Endothelial cell (in vitro differentiated cells): ENCODE results near the gene DDX10. TPM values are rescaled to one million over a fixed set of nuclear protein-coding genes. Genes with fewer than 3 reads are reported as not detected.

Experiments used
- DNase-seq: peaks from one replicate; pipeline ENCODE4 v3.0.0; 2021; ENCODE audit warnings: low spot score
- H3K27ac Mint-ChIP-seq: one replicate; pipeline ENCODE4 v1.8.0; 2021; ENCODE audit warnings: mixed read lengths, inconsistent platforms; ENCODE audit not compliant: unreplicated experiment
- H3K27me3 Mint-ChIP-seq: one replicate; pipeline ENCODE4 v1.8.0; 2021; ENCODE audit warnings: mild to moderate bottlenecking, moderate library complexity, mixed read lengths, inconsistent platforms; ENCODE audit not compliant: unreplicated experiment
- H3K36me3 Mint-ChIP-seq: one replicate; pipeline ENCODE4 v1.8.0; 2021; ENCODE audit warnings: mild to moderate bottlenecking, low read depth, mixed read lengths, inconsistent platforms; ENCODE audit not compliant: unreplicated experiment
- H3K4me1 Mint-ChIP-seq: one replicate; pipeline ENCODE4 v1.8.0; 2021; ENCODE audit warnings: mild to moderate bottlenecking, mixed read lengths, inconsistent platforms; ENCODE audit not compliant: unreplicated experiment
- H3K4me3 Mint-ChIP-seq: one replicate; pipeline ENCODE4 v1.8.0; 2021; ENCODE audit warnings: mild to moderate bottlenecking, mixed read lengths, inconsistent platforms; ENCODE audit not compliant: unreplicated experiment
- H3K9me3 Mint-ChIP-seq: one replicate; pipeline ENCODE4 v1.8.0; 2021; ENCODE audit warnings: mixed read lengths, inconsistent platforms; ENCODE audit not compliant: unreplicated experiment
- CTCF ChIP-seq: fragments of 200-600 bp; sonication (generic); IDR thresholded peaks from one replicate; pipeline ENCODE4 v1.5.0; 2021; ENCODE audit warnings: antibody characterized with exemption; ENCODE audit not compliant: unreplicated experiment
- total RNA-seq: library from RNA; stranded (reverse); fragmentation: NEBNext Ultra II Directional; extraction: Animal tissue kit (Norgen Biotek cat#: 25700); gene quantifications from one replicate; pipeline ENCODE4 v1.2.1, GENCODE V29; 2021; ENCODE audit not compliant: unreplicated experiment

The DDX10 gene
- total RNA-seq, 1 donor from 2014 or later, result 20.9 TPM

- Mint-ChIP-seq H3K27ac (no peak overlapping the region), H3K4me1 (peaks cover 3% of the 10 kb centered on the region), H3K4me3 (no peak overlapping the region), H3K36me3 (peaks cover 5% of the 10 kb centered on the region), H3K9me3 (no peaks in the 10 kb centered on the region), H3K27me3 (no peaks in the 10 kb centered on the region)
- DNase-seq, result no peak
- no peak for TF ChIP-seq CTCF
These were observed 237.2 kb downstream of the DDX10 start for GRCh38 chr11:108902027-108902469.

- H3K9me3 Mint-ChIP-seq, result no peaks in the 10 kb centered on the region
- H3K4me1 Mint-ChIP-seq, result peaks cover 4% of the 10 kb centered on the region
- H3K27me3 Mint-ChIP-seq, result peaks cover under 1% of the 10 kb centered on the region
- TF ChIP-seq CTCF, result no peak
- H3K27ac Mint-ChIP-seq, result no peak overlapping the region
- no peak for DNase-seq
- no peaks in the 10 kb centered on the region for H3K36me3 Mint-ChIP-seq
- H3K4me3 Mint-ChIP-seq, result no peak overlapping the region
These were observed 239.6 kb downstream of the DDX10 start for GRCh38 chr11:108904480-108904879.

GRCh38 chr11:108906329-108906728 is 241.5 kb downstream of the DDX10 start:
- TF ChIP-seq CTCF, result no peak
- peaks cover 14% of the 10 kb centered on the region for H3K4me1 Mint-ChIP-seq
- no peak overlapping the region for H3K4me3 Mint-ChIP-seq
- no peaks in the 10 kb centered on the region for H3K36me3 Mint-ChIP-seq
- H3K9me3 Mint-ChIP-seq, result no peaks in the 10 kb centered on the region
- no peak overlapping the region for H3K27ac Mint-ChIP-seq
- H3K27me3 Mint-ChIP-seq, result peaks cover 5% of the 10 kb centered on the region
- DNase-seq, result no peak

- Mint-ChIP-seq H3K36me3 (no peaks in the 10 kb centered on the region), H3K4me1 (peaks cover 14% of the 10 kb centered on the region), H3K9me3 (no peaks in the 10 kb centered on the region), H3K4me3 (no peak overlapping the region), H3K27me3 (peaks cover 5% of the 10 kb centered on the region), H3K27ac (no peak overlapping the region)
- no peak for DNase-seq
- TF ChIP-seq CTCF, result no peak
These were observed 242.0 kb downstream of the DDX10 start for GRCh38 chr11:108906826-108907225.

GRCh38 chr11:108909041-108909440 is 244.2 kb downstream of the DDX10 start:
- no peak for TF ChIP-seq CTCF
- Mint-ChIP-seq H3K27ac (no peak overlapping the region), H3K9me3 (no peaks in the 10 kb centered on the region), H3K4me3 (no peak overlapping the region), H3K36me3 (no peaks in the 10 kb centered on the region), H3K4me1 (peaks cover 27% of the 10 kb centered on the region), H3K27me3 (peaks cover 5% of the 10 kb centered on the region)
- DNase-seq, result no peak
